Glomerular endothelial cell (primary cell): ENCODE measurements around the gene ZZZ3. TPM values are rescaled to one million over a fixed set of nuclear protein-coding genes. Genes with fewer than 3 reads are reported as not detected.
"Not testable (repeated sequence)": the region's sequence is repeated elsewhere in the genome, so short reads cannot be mapped to it uniquely, and the experiment has no call there.

Experiments used
- DNase-seq: peaks from one replicate; pipeline ENCODE4 v3.0.0-alpha.2; 2011; ENCODE audit warnings: low read depth, low spot score; ENCODE audit errors: extremely low read depth
- total RNA-seq: library from RNA; depleted of rRNA; stranded (reverse); fragments of >200 nt; gene quantifications from 2 replicates; pipeline ENCODE4 v1.2.3, GENCODE V29; 2015

The ZZZ3 gene
- total RNA-seq, 1 donor from 2014 or later = 43.2 TPM

GRCh38 chr1:77671836-77672235, 10.6 kb downstream of the ZZZ3 start:
- no peak for DNase-seq

- DNase-seq = no peak
Measured at GRCh38 chr1:77670330-77670729, 12.1 kb downstream of the ZZZ3 start.

GRCh38 chr1:77668924-77669449, 13.5 kb downstream of the ZZZ3 start:
- DNase-seq = no peak

GRCh38 chr1:77664939-77665516, 17.4 kb downstream of the ZZZ3 start:
- DNase-seq = no peak

- no peak for DNase-seq
Measured at GRCh38 chr1:77661696-77662095, 20.8 kb downstream of the ZZZ3 start.

GRCh38 chr1:77659879-77660593, 22.4 kb downstream of the ZZZ3 start:
- DNase-seq = no peak

GRCh38 chr1:77658271-77658670, 24.2 kb downstream of the ZZZ3 start:
- no peak for DNase-seq

- no peak for DNase-seq
Measured at GRCh38 chr1:77655431-77655974, 27.0 kb downstream of the ZZZ3 start.

GRCh38 chr1:77652970-77653516, 29.4 kb downstream of the ZZZ3 start:
- no peak for DNase-seq

GRCh38 chr1:77652268-77652667, 30.2 kb downstream of the ZZZ3 start:
- DNase-seq = no peak

- no peak for DNase-seq
Measured at GRCh38 chr1:77649127-77649526, 33.3 kb downstream of the ZZZ3 start.

- DNase-seq = not testable (repeated sequence)
Measured at GRCh38 chr1:77646224-77646623, 36.2 kb downstream of the ZZZ3 start.

- no peak for DNase-seq
Measured at GRCh38 chr1:77643456-77643855, 39.0 kb downstream of the ZZZ3 start.

GRCh38 chr1:77642941-77643340, 39.5 kb downstream of the ZZZ3 start:
- no peak for DNase-seq

GRCh38 chr1:77642196-77642595, 40.3 kb downstream of the ZZZ3 start:
- no peak for DNase-seq

- DNase-seq = no peak
Measured at GRCh38 chr1:77639557-77640069, 42.8 kb downstream of the ZZZ3 start.

- no peak for DNase-seq
Measured at GRCh38 chr1:77639056-77639455, 43.4 kb downstream of the ZZZ3 start.

GRCh38 chr1:77636864-77637263, 45.6 kb downstream of the ZZZ3 start:
- no peak for DNase-seq
